Liver (tissue), 9 donors: ENCODE measurements around the gene ECI2. TPM values are rescaled to one million over a fixed set of nuclear protein-coding genes. Genes with fewer than 3 reads are reported as not detected.

Source experiments
- DNase-seq: peaks from one replicate; pipeline ENCODE4 v3.0.0-alpha.2; 2017; ENCODE audit warnings: low spot score
- H3K27ac ChIP-seq, 2 donors: one replicate each; pipeline ENCODE4 v1.7.0; 2013; ENCODE audit warnings: inconsistent platforms in 2 of 2, low read length in 2 of 2, control low read depth in 1 of 2, low read depth in 1 of 2, mild to moderate bottlenecking in 1 of 2
- H3K27me3 ChIP-seq, 4 donors: one replicate each; pipeline versions ENCODE4 v1.6.1 to v1.7.0; 2013; ENCODE audit warnings: low read length in 3 of 4, inconsistent platforms in 1 of 4, mild to moderate bottlenecking in 1 of 4, moderate library complexity in 1 of 4; ENCODE audit not compliant: control insufficient read depth in 4 of 4, insufficient read depth in 4 of 4
- H3K36me3 ChIP-seq, 4 donors: one replicate each; pipeline versions ENCODE4 v1.6.1 to v1.7.0; 2013; ENCODE audit warnings: low read length in 3 of 4, mild to moderate bottlenecking in 3 of 4, low read depth in 1 of 4, moderate library complexity in 1 of 4; ENCODE audit not compliant: control insufficient read depth in 4 of 4, insufficient read depth in 3 of 4
- H3K4me1 ChIP-seq, 4 donors: one replicate each; pipeline versions ENCODE4 v1.6.1 to v1.7.0; 2013; ENCODE audit warnings: low read length in 3 of 4, mild to moderate bottlenecking in 3 of 4, moderate library complexity in 1 of 4; ENCODE audit not compliant: control insufficient read depth in 4 of 4, insufficient read depth in 4 of 4
- H3K4me3 ChIP-seq, 3 donors: one replicate each; pipeline versions ENCODE4 v1.6.1 to v1.7.0; 2013; ENCODE audit warnings: low read length in 3 of 3, control low read depth in 1 of 3, low read depth in 1 of 3, mild to moderate bottlenecking in 1 of 3
- H3K9ac ChIP-seq, 2 donors: one replicate each; pipeline ENCODE4 v1.7.0; 2013; ENCODE audit warnings: low read length in 2 of 2, mild to moderate bottlenecking in 2 of 2, moderate library complexity in 2 of 2, control low read depth in 1 of 2, low read depth in 1 of 2
- H3K9me3 ChIP-seq, 4 donors: one replicate each; pipeline versions ENCODE4 v1.6.1 to v1.7.0; 2013; ENCODE audit warnings: low read length in 3 of 4; ENCODE audit not compliant: control insufficient read depth in 4 of 4
- ATF3 ChIP-seq: IDR thresholded peaks from 2 replicates; pipeline ENCODE4 v1.6.1; 2016; ENCODE audit warnings: antibody characterized with exemption
- EGR1 ChIP-seq, 2 donors: IDR thresholded peaks; 2 replicates each; pipeline ENCODE4 v1.6.1; 2016 to 2018; ENCODE audit warnings: antibody characterized with exemption in 2 of 2, low read depth in 2 of 2
- FOXA1 ChIP-seq: IDR thresholded peaks from 2 replicates; pipeline ENCODE4 v1.6.1; 2016; ENCODE audit warnings: antibody characterized with exemption
- FOXA2 ChIP-seq: IDR thresholded peaks from 2 replicates; pipeline ENCODE4 v1.6.1; 2016; ENCODE audit warnings: antibody characterized with exemption
- GABPA ChIP-seq, 2 donors: IDR thresholded peaks in 1 of 2; conservative IDR thresholded peaks in 1 of 2; 2 replicates each; pipeline ENCODE4 v1.6.1; 2016; ENCODE audit warnings: antibody characterized with exemption in 2 of 2, mild to moderate bottlenecking in 1 of 2, moderate library complexity in 1 of 2
- HNF4A ChIP-seq, 2 donors: conservative IDR thresholded peaks; 2 replicates each; pipeline ENCODE4 v1.6.1; 2016; ENCODE audit warnings: antibody characterized with exemption in 2 of 2, mild to moderate bottlenecking in 2 of 2
- HNF4G ChIP-seq: IDR thresholded peaks from 2 replicates; pipeline ENCODE4 v1.6.1; 2016; ENCODE audit warnings: antibody characterized with exemption
- JUND ChIP-seq, 2 donors: IDR thresholded peaks; 2 replicates each; pipeline ENCODE4 v1.6.1; 2016; ENCODE audit warnings: antibody characterized with exemption in 2 of 2
- NR2F2 ChIP-seq: IDR thresholded peaks from 2 replicates; pipeline ENCODE4 v1.6.1; 2016; ENCODE audit warnings: antibody characterized with exemption
- RAD21 ChIP-seq, 2 donors: IDR thresholded peaks; 2 replicates each; pipeline ENCODE4 v1.6.1; 2016; ENCODE audit warnings: antibody characterized with exemption in 2 of 2, mild to moderate bottlenecking in 2 of 2
- RXRA ChIP-seq, 2 donors: IDR thresholded peaks; 2 replicates each; pipeline ENCODE4 v1.6.1; 2017 to 2018; ENCODE audit warnings: antibody characterized with exemption in 2 of 2, mild to moderate bottlenecking in 1 of 2
- SP1 ChIP-seq: IDR thresholded peaks from 2 replicates; pipeline ENCODE4 v1.6.1; 2018; ENCODE audit warnings: antibody characterized with exemption, mild to moderate bottlenecking
- TAF1 ChIP-seq: conservative IDR thresholded peaks from 2 replicates; pipeline ENCODE4 v1.6.1; 2016; ENCODE audit warnings: antibody characterized with exemption, mild to moderate bottlenecking
- YY1 ChIP-seq: IDR thresholded peaks from 2 replicates; pipeline ENCODE4 v1.6.1; 2016; ENCODE audit warnings: antibody characterized with exemption, mild to moderate bottlenecking
- ZBTB33 ChIP-seq: IDR thresholded peaks from 2 replicates; pipeline ENCODE4 v1.6.1; 2016; ENCODE audit warnings: antibody characterized with exemption
- WGBS: extraction: QIAGEN DNeasy Blood & Tissue Kit; methylation state at CpG from one replicate; pipeline ENCODE4 v1.1.7; 2013; 5-methylcytosine and 5-hydroxymethylcytosine counted together
- polyA plus RNA-seq, 2 donors: library from polyadenylated mRNA; stranded (reverse) in 1 of 2; unstranded in 1 of 2; fragments of 200-250 nt in 1 of 2; fragments of >200 nt in 1 of 2; fragmentation: Nextera tagmentation in 1 of 2; extraction: Ambion mirVana in 1 of 2; gene quantifications; one replicate each; pipeline versions ENCODE4 v1.2.1 to v1.2.3, GENCODE V29; 2013 to 2015
- total RNA-seq, 2 donors: library from RNA; depleted of rRNA; stranded (reverse); fragments of >200 nt; gene quantifications; one replicate each; pipeline ENCODE4 v1.2.3, GENCODE V29; 2014
- TF ChIP-seq, protein P1 (sequence below): IDR thresholded peaks from 2 replicates; pipeline ENCODE4 v1.6.1; 2016; ENCODE audit warnings: antibody characterized with exemption
- TF ChIP-seq, protein P2 (sequence below): fragments of 150-350 bp; IDR thresholded peaks from 2 replicates; pipeline ENCODE4 v1.5.1; 2017; ENCODE audit warnings: improper control_type of control experiment, low read depth, low read length; ENCODE audit not compliant: missing input control
- TF ChIP-seq, protein P3 (sequence below): IDR thresholded peaks from 2 replicates; pipeline ENCODE4 v1.6.1; 2016; ENCODE audit warnings: antibody characterized with exemption, mild to moderate bottlenecking
- donor health status: healthy.
- donor health status: healthy.
- donor health status: healthy.
- donor health status: healthy.
- donor health status: healthy.

The ECI2 gene
- total and polyA plus RNA-seq, 4 donors = 79.5 to 158 (median 126) TPM

- Histone ChIP-seq H3K9ac (no peak overlapping the region), H3K4me3 (no peak overlapping the region), H3K9me3 (peaks cover 0 to 4% (median under 1%) of the 10 kb centered on the region in 4 donors), H3K27me3 (no peaks in the 10 kb centered on the region), H3K27ac (no peak overlapping the region), H3K36me3 (no peaks in the 10 kb centered on the region), H3K4me1 (no peaks in the 10 kb centered on the region)
- 86% methylated on average over 9 of the region's 9 CpGs for WGBS
- DNase-seq = no peak
- TF ChIP-seq FOXA1 (no peak), ZBTB33 (no peak), SP1 (no peak), JUND (IDR thresholded peaks at IDR 0.05) (no peak), FOXA2 (no peak), ATF3 (no peak), TAF1 (no peak), RAD21 (IDR thresholded peaks at IDR 0.05) (no peak), EGR1 (IDR thresholded peaks at IDR 0.05; ENCODE audit: low read depth in 2 of 2) (no peak), YY1 (no peak), GABPA (IDR thresholded peaks at IDR 0.05 in 1 of 2, conservative IDR thresholded peaks at IDR 0.05 in 1 of 2) (no peak), RXRA (IDR thresholded peaks at IDR 0.05) (no peak), HNF4G (no peak), NR2F2 (no peak)
- TF ChIP-seq, protein P1, sequence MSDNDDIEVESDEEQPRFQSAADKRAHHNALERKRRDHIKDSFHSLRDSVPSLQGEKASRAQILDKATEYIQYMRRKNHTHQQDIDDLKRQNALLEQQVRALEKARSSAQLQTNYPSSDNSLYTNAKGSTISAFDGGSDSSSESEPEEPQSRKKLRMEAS = no peak
Observed at GRCh38 chr6:4108561-4109093, 26.7 kb downstream of the ECI2 start.

GRCh38 chr6:4107873-4108272 is 27.5 kb downstream of the ECI2 start:
- Histone ChIP-seq H3K4me1 (peaks cover 0 to 1% (median 0%) of the 10 kb centered on the region in 4 donors), H3K27me3 (no peaks in the 10 kb centered on the region), H3K4me3 (no peak overlapping the region), H3K9me3 (peaks cover 0 to 4% (median 0%) of the 10 kb centered on the region in 4 donors), H3K36me3 (no peaks in the 10 kb centered on the region), H3K27ac (no peak overlapping the region), H3K9ac (no peak overlapping the region)
- no peak for DNase-seq
- 53% methylated on average over 2 of the region's 2 CpGs for WGBS
- TF ChIP-seq, protein P2, sequence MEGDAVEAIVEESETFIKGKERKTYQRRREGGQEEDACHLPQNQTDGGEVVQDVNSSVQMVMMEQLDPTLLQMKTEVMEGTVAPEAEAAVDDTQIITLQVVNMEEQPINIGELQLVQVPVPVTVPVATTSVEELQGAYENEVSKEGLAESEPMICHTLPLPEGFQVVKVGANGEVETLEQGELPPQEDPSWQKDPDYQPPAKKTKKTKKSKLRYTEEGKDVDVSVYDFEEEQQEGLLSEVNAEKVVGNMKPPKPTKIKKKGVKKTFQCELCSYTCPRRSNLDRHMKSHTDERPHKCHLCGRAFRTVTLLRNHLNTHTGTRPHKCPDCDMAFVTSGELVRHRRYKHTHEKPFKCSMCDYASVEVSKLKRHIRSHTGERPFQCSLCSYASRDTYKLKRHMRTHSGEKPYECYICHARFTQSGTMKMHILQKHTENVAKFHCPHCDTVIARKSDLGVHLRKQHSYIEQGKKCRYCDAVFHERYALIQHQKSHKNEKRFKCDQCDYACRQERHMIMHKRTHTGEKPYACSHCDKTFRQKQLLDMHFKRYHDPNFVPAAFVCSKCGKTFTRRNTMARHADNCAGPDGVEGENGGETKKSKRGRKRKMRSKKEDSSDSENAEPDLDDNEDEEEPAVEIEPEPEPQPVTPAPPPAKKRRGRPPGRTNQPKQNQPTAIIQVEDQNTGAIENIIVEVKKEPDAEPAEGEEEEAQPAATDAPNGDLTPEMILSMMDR = no peak
- TF ChIP-seq GABPA (IDR thresholded peaks at IDR 0.05 in 1 of 2, conservative IDR thresholded peaks at IDR 0.05 in 1 of 2) (no peak), RAD21 (IDR thresholded peaks at IDR 0.05) (no peak), ATF3 (no peak), TAF1 (no peak), RXRA (IDR thresholded peaks at IDR 0.05) (no peak), FOXA1 (no peak), HNF4A (conservative IDR thresholded peaks at IDR 0.05) (no peak), ZBTB33 (no peak), HNF4G (no peak), SP1 (no peak), EGR1 (IDR thresholded peaks at IDR 0.05; ENCODE audit: low read depth in 2 of 2) (no peak), YY1 (no peak), NR2F2 (no peak), FOXA2 (no peak)
- TF ChIP-seq, protein P1 = no peak
- TF ChIP-seq, protein P3, sequence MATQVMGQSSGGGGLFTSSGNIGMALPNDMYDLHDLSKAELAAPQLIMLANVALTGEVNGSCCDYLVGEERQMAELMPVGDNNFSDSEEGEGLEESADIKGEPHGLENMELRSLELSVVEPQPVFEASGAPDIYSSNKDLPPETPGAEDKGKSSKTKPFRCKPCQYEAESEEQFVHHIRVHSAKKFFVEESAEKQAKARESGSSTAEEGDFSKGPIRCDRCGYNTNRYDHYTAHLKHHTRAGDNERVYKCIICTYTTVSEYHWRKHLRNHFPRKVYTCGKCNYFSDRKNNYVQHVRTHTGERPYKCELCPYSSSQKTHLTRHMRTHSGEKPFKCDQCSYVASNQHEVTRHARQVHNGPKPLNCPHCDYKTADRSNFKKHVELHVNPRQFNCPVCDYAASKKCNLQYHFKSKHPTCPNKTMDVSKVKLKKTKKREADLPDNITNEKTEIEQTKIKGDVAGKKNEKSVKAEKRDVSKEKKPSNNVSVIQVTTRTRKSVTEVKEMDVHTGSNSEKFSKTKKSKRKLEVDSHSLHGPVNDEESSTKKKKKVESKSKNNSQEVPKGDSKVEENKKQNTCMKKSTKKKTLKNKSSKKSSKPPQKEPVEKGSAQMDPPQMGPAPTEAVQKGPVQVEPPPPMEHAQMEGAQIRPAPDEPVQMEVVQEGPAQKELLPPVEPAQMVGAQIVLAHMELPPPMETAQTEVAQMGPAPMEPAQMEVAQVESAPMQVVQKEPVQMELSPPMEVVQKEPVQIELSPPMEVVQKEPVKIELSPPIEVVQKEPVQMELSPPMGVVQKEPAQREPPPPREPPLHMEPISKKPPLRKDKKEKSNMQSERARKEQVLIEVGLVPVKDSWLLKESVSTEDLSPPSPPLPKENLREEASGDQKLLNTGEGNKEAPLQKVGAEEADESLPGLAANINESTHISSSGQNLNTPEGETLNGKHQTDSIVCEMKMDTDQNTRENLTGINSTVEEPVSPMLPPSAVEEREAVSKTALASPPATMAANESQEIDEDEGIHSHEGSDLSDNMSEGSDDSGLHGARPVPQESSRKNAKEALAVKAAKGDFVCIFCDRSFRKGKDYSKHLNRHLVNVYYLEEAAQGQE = no peak
